Measurements from ENCODE around the gene TCF7.
A peak's percentile ranks its signal among the peaks of the same experiment; 100 is the strongest.

TCF7 gene

GRCh38 chr5:134113902-134114875 lies at the start of gene TCF7:
Gene TCF7, plus strand, starts transcription at chr5:134114681. Its CDS starts 226 bp downstream, at chr5:134114907.
- DNase-seq (ENCODE audit: low read depth): peak; percentile 64

GRCh38 chr5:134069553-134069952 lies 44.9 kb upstream of the TCF7 start:
- DNase-seq (ENCODE audit: low read depth): no peak

- DNase-seq (ENCODE audit: low read depth): peak; percentile 56
These were observed 43.5 kb upstream of the TCF7 start for GRCh38 chr5:134070725-134071613.

- no peak for DNase-seq (ENCODE audit: low read depth)
These were observed 42.8 kb upstream of the TCF7 start for GRCh38 chr5:134071614-134072207.

DNA sequence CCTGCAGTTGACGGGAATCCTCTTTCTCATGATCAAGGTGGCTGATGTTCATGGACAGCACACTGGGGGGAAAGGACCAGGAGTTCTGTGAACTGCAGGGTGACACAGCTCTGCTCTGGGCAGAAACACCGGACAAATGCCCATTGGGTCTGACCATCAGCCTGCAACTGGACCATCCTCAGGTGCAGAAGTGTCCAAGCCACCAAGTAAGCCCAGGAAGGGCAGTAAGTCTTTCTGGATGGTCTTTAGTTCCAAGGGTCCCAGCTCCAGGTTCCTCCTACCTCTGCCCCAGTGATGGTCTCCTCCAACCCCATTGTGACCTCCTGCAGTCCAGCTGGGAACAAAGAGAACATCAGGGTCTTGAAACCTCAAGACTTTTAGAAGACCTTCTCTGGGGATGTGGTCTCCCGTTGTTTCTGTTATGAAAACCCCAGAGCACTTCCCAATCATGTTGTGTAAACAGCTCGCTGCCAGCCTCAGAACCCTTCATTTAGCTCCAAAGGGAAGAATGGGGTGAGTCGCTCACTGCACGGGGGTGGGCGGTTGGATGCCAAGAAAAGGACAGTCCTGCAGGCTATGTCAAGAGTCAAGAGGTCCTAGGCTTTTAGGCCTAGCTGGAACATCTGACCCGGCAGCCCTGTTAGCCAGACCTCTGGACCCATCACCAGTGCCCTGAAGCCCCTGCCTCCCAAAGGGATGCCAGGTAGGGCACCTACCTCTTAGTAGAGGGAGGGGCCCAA lies 41.8 kb upstream of the TCF7 start:
- DNase-seq (ENCODE audit: low read depth): no peak

GRCh38 chr5:134073404-134073803 lies 41.1 kb upstream of the TCF7 start:
- no peak for DNase-seq (ENCODE audit: low read depth)

GRCh38 chr5:134075102-134075501 lies 39.4 kb upstream of the TCF7 start:
- DNase-seq (ENCODE audit: low read depth): no peak

- no peak for DNase-seq (ENCODE audit: low read depth)
These were observed 36.4 kb upstream of the TCF7 start for GRCh38 chr5:134077926-134078580.

DNA sequence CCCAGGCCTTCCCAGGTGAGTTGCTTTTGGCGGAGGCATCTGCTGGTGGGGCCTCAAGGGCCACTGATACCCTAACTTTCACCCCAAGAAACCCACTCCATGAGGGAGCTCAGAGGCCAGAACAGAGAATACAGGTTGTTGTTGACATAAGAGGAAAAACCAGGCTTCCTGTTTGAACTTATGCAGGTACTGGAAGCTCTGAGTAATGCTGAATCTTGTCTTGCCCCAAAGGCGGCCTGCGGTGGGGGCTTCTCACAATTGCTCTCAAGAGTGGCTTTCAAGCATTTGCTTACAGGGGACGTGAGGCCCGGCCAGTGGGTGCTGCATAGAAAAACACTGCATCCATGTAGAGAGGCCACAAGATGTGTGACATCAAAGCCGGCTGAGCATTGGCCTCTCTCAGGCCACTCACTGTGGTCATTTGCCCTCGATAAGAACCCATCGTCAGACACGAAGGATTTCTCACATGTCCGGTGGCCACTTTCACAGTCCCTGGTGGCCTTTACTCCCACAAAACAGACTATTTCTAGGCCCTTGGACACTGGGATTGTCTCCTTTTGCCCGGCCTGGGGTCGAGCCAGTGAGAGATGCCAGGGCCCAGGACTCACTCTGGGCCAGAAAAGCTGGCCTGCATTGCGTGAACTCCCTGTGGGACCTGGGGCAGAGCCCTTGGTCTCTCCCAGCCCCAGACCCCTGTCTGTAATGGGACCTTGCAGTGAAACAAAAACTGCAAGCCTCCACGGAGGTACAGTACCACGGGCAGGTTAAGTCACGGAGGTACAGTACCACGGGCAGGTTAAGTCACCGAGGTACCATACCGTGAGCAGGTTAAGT lies 34.5 kb upstream of the TCF7 start:
- no peak for DNase-seq (ENCODE audit: low read depth)

DNA sequence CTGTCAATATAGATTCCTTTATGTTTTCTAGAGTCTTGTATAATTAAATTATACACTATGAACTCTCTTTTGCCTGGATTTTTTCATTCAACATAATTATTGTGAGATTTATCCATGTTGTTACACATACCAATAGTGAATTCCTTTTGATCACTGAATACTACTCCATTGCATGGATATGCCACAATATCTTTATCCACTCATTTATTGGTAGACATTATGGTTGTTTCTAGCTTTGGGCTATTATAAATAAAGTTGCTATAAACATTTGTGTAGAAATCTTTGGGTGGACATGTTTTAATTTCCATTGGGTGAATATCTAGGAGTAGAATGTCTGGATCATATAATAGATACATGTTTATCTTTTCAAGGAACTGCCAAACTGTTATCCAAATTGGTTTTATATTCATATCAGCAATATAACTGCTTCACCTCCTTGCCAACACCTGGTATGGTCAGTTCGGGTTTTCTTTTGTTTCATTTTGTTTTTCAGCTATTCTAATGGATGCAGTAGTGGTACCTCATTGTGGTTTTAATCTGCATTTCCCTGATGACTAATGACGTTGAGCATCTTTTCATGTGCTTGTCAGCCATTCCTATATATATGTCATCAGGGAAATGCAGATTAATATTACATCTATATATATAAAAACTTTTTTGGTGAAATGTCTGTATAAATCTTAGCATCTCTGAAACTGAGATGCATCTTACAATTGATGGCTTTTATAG lies 32.1 kb upstream of the TCF7 start:
- DNase-seq (ENCODE audit: low read depth): no peak

DNA sequence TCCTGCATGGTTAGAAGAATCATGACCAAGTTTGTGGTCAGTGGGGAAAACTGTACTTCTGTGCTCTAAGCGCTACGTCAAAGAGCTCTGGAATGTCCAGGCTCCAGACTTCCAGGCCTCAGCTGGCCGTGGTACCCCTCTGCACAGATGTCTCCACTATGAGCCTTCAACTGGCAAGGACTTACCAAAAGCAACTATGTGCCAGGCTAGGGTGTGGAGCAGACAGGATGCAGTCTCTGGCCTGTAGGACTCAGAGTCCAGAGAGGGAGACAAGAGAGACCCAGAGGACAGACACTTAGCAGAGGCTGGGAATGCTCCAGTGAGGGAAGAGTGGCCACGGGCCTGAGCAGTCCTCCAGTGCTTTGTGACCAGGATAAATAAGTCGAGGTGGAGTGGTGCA lies 31.0 kb upstream of the TCF7 start:
- peak; percentile 46 for DNase-seq (ENCODE audit: low read depth)

- no peak for DNase-seq (ENCODE audit: low read depth)
These were observed 30.4 kb upstream of the TCF7 start for GRCh38 chr5:134084022-134084565.

DNA sequence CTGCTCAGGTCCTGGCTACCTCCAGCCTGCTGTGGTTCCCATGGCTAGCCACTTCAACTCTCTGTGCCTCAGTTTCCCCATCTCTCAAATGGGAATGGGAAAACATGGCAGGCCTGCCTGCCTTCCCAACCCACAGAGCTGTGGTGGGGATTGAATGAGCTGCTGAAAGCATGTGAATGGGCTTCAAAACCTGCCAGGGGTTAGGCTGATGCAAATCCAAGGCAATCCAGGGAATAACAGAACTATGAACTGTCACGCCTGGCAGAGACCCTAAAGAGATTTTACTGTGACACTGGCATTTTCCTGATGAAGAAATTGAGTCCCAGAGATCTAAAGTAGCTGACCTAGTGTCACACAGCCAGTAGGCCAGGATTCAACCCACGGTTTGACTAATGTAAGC lies 29.9 kb upstream of the TCF7 start:
- DNase-seq (ENCODE audit: low read depth): no peak

DNA sequence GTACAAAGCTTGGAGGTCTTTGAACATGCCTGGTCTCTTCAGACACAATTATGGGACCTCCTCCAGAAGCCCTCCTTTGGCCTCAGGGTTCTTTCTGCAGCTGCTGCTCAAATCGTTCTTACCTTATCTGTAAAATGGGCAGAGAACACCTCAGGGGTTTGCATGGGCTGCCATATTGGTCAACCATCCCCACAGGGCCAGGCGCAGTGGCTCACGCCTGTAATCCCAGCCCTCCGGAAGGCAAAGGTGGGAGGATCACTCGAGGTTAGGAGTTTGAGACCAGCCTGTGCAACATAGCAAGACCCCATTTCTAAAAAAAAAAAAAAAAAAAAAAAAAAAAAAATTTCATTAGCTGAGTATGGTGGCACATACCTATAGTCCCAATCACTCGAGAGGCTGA lies 29.1 kb upstream of the TCF7 start:
- no peak for DNase-seq (ENCODE audit: low read depth)

DNA sequence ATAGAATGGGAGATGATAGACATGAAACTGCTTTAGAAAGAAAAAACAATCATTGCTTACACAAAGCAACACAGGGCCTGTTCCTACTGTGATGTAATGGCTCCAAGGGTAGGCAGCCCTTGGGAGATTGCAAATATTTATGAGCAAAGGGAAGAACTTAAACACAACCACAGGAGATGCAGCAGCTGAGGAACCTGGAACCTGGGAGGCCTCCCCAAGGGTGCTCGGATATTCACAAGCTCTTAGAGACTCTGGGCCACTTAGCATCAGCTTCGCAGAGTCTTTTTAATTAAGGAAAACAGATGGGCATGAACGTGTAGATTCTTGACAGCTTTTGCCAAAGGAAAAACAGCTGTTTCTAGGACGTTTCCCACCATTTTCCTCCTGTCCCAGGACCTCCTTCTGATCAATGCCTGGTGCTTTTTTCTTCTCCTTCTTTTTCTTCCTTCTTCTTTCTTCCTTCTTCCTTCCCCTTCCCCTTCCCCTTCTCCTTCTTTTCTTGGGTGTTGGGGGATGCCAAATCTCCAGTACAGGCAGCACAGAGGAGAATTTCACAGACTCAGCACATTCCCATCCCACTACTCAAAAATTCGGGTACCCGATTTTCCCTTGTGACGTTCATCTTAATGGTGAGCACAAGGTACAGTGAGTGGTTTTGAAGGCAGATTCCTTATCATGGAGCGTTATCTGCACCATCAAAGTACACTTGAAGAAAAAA lies 28.1 kb upstream of the TCF7 start:
- DNase-seq (ENCODE audit: low read depth): peak; percentile 25

GRCh38 chr5:134086943-134087305 lies 27.6 kb upstream of the TCF7 start:
- peak; percentile 51 for DNase-seq (ENCODE audit: low read depth)

DNA sequence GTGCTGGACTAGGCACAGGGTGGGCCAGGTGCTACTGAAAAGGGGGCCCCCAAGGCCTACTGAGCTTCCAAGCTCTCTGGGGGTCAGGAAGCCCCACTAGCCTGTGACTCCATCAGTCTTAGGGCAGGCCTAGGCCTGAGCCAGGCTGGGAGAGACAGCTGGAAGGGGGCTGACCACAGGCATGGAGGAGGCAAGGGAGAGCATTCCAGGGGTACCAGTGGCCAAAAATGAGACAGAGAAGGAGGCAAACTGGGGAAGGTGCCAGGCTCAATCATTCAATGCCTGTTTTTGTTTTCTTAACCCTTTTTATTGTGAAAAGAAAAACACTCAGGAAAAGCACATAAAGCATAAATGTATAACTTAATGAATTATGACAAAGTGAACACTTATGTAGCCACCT lies 26.2 kb upstream of the TCF7 start:
- DNase-seq (ENCODE audit: low read depth): peak; percentile 29

DNA sequence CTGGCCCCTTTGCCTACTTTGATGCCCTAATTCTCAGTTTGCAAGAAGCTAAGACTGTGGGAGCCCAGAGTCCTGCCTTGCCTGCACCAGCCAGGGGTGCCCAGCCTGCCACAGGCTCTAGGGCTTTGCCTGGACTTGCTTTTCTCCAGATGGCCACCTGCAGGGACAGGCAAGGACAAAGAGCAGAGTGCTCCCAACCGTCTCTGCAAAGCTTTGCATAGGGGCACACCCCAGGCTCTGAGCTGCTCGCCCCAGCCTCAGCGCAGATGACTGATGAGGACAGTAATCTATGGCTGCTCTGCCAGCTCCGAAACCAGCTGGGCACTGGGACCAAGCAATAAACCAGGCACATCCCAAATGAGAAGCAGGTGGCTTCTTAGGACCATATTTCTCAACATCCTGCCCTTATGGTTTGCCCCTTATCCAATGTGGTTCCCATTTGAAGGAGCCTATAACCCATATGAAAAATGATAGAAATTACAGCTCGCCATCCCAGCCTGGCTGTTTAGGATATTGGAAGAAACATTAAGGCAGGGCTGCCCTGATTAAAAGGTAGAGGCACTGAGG lies 25.4 kb upstream of the TCF7 start:
- no peak for DNase-seq (ENCODE audit: low read depth)

Measured in amniotic epithelial cell (primary cell).